Measurements from ENCODE around the gene OPHN1.

DNA sequence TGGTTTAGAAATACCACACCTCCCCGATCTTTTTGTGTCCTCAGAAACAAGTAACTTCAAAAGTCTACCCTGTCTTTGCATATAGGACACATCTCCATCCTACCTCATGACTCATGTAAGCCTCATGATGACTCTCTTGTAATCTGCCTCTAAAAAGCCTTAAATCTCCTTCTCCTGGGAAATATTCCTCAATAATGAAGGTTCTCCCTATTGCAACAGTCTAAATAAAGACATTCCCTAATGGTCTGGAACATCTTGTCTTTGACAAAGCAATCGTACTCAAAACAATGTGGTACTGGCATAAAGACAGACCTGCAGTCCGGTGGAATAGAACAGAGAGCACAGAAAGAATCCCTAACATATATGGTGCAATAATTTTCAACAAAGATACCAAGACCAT is 257.7 kb downstream of the OPHN1 start:
- TF ChIP-seq CTCF (IDR thresholded peaks at IDR 0.05; ENCODE audit: poor library complexity) (no peak), EZH2 (IDR thresholded peaks at IDR 0.05; ENCODE audit: borderline replicate concordance) (no peak)

Measured in hepatocyte (in vitro differentiated cells).